B cell (primary cell): Measurements from ENCODE around the gene GNPDA1. TPM values are rescaled to one million over a fixed set of nuclear protein-coding genes. Genes with fewer than 3 reads are reported as not detected.

ENCODE experiments used
- ATAC-seq: fragments of 200-7000 bp; cut with Tn5 transposase; one replicate; pipeline ENCODE4 v1.10.0; 2021; ENCODE audit warnings: low read depth, mild to moderate bottlenecking, moderate number of reproducible peaks, moderate library complexity
- CTCF ChIA-PET: fragments of 350-600 bp; sonication (Branson Sonifier 250); formaldehyde crosslinking; loops from one replicate; lab custom pipeline; 2021; ENCODE audit warnings: antibody characterized with exemption, inconsistent platforms; lab: Charles Lee
- POLR2A ChIA-PET: fragments of 350-600 bp; sonication (Branson Sonifier 250); formaldehyde crosslinking; loops from one replicate; lab custom pipeline; 2021; ENCODE audit warnings: antibody characterized with exemption; lab: Charles Lee
- DNase-seq: peaks from one replicate; pipeline ENCODE4 v3.0.0; 2013
- H2AFZ ChIP-seq: 2 replicates; pipeline ENCODE4 v1.6.1; 2012; ENCODE audit warnings: mild to moderate bottlenecking, low read depth, low read length; ENCODE audit not compliant: insufficient read depth, poor library complexity, severe bottlenecking
- H3K27ac ChIP-seq, 2 donors: 1 replicate in 1 of 2; 2 replicates in 1 of 2; pipeline ENCODE4 v1.5.1; 2012 to 2013; ENCODE audit warnings: low read length in 2 of 2, mild to moderate bottlenecking in 2 of 2, moderate library complexity in 1 of 2
- H3K27me3 ChIP-seq, 4 experiments: fragments of 200-600 bp in 1 of 4; sonication (generic) in 1 of 4; replicated peaks in 1 of 4; 1 replicate in 2 of 4; 2 replicates in 2 of 4; pipeline versions ENCODE4 v1.6.1 to v1.7.0; 2013 to 2016; ENCODE audit warnings: low read length in 3 of 4, mild to moderate bottlenecking in 2 of 4, mixed read lengths in 1 of 4, moderate library complexity in 1 of 4; ENCODE audit not compliant: insufficient read depth in 4 of 4, control insufficient read depth in 3 of 4; ENCODE audit errors: control extremely low read depth in 1 of 4
- H3K36me3 ChIP-seq, 2 experiments: replicated peaks in 1 of 2; 1 replicate in 1 of 2; 2 replicates in 1 of 2; pipeline versions ENCODE4 v1.6.1 to v1.7.1; 2013; ENCODE audit warnings: low read length in 1 of 2; ENCODE audit not compliant: insufficient read depth in 2 of 2, control insufficient read depth in 1 of 2; ENCODE audit errors: control extremely low read depth in 1 of 2, extremely low read depth in 1 of 2
- H3K4me1 ChIP-seq, 2 donors: fragments of 200-600 bp in 1 of 2; sonication (generic) in 1 of 2; 1 replicate in 1 of 2; 2 replicates in 1 of 2; pipeline versions ENCODE4 v1.5.1 to v1.6.1; 2013 to 2017; ENCODE audit warnings: low read length in 2 of 2; ENCODE audit not compliant: control insufficient read depth in 2 of 2, insufficient read depth in 2 of 2
- H3K4me2 ChIP-seq: replicated peaks from 2 replicates; pipeline ENCODE3; 2012; ENCODE audit warnings: mild to moderate bottlenecking, low read depth, low read length; ENCODE audit not compliant: poor library complexity, severe bottlenecking
- H3K4me3 ChIP-seq, 5 experiments: fragments of 200-600 bp in 1 of 5; sonication (generic) in 1 of 5; 1 replicate in 3 of 5; 2 replicates in 2 of 5; pipeline versions ENCODE4 v1.5.1 to v1.7.0; 2011 to 2016; ENCODE audit warnings: low read length in 4 of 5, mild to moderate bottlenecking in 4 of 5, low read depth in 2 of 5, control low read depth in 1 of 5, moderate library complexity in 1 of 5; ENCODE audit not compliant: insufficient read depth in 1 of 5; ENCODE audit errors: control extremely low read depth in 1 of 5, extremely low read depth in 1 of 5
- H3K79me2 ChIP-seq: fragments of 200-600 bp; sonication (generic); one replicate; pipeline ENCODE4 v1.6.0; 2016; ENCODE audit warnings: low read length; ENCODE audit not compliant: control insufficient read depth, insufficient read depth
- H3K9ac ChIP-seq: fragments of 200-600 bp; sonication (generic); 2 replicates; pipeline ENCODE4 v1.6.1; 2017; ENCODE audit warnings: mild to moderate bottlenecking, low read length, moderate library complexity
- H3K9me3 ChIP-seq, 3 donors: one replicate each; pipeline versions ENCODE4 v1.6.1 to v1.7.1; 2013; ENCODE audit warnings: low read length in 2 of 3; ENCODE audit not compliant: control insufficient read depth in 2 of 3, insufficient read depth in 1 of 3; ENCODE audit errors: control extremely low read depth in 1 of 3
- H4K20me1 ChIP-seq: 2 replicates; pipeline ENCODE4 v1.6.0; 2012; ENCODE audit warnings: mild to moderate bottlenecking, low read length; ENCODE audit not compliant: insufficient read depth, control insufficient read depth, poor library complexity, severe bottlenecking
- H3K27ac Mint-ChIP-seq: one replicate; pipeline ENCODE4 v1.8.0; 2021; ENCODE audit warnings: mixed read lengths
- H3K27me3 Mint-ChIP-seq: one replicate; pipeline ENCODE4 v1.8.0; 2021; ENCODE audit warnings: mixed read lengths
- H3K4me1 Mint-ChIP-seq: one replicate; pipeline ENCODE4 v1.8.0; 2021; ENCODE audit warnings: mixed read lengths
- H3K4me3 Mint-ChIP-seq: one replicate; pipeline ENCODE4 v1.8.0; 2021; ENCODE audit warnings: mixed read lengths
- H3K9me3 Mint-ChIP-seq: one replicate; pipeline ENCODE4 v1.8.0; 2022; ENCODE audit warnings: mixed read lengths; ENCODE audit not compliant: insufficient read depth
- CTCF ChIP-seq: fragments of 200-600 bp; IDR thresholded peaks from one replicate; pipeline ENCODE4 v1.8.0; 2022; ENCODE audit warnings: antibody characterized with exemption, mild to moderate bottlenecking
- EZH2 ChIP-seq: IDR thresholded peaks from 2 replicates; pipeline ENCODE4 v1.6.1; 2012; ENCODE audit warnings: borderline replicate concordance, low read depth, mild to moderate bottlenecking, moderate library complexity, low read length; ENCODE audit not compliant: insufficient read depth, poor library complexity, severe bottlenecking
- WGBS: methylation state at CpG from one replicate; pipeline ENCODE4 v1.1.5; 2013; ENCODE audit warnings: missing lambda C conversion rate; ENCODE audit not compliant: insufficient coverage; 5-methylcytosine and 5-hydroxymethylcytosine counted together
- intact Hi-C: fragments of 100-400 bp; cut with micrococcal nuclease; formaldehyde crosslinking; loops from one replicate; pipeline ENCODE4 v1.10.0; 2022
- polyA plus RNA-seq: library from polyadenylated mRNA; depleted of rRNA; stranded (reverse); fragments of >200 nt; gene quantifications from 2 replicates; pipeline ENCODE4 v1.2.3, GENCODE V29; 2012
- total RNA-seq, 2 donors: library from RNA; stranded (reverse); fragments of 120-200 nt in 1 of 2; gene quantifications; 1 replicate in 1 of 2; 2 replicates in 1 of 2; pipeline versions ENCODE4 v1.2.3 to v1.2.4, GENCODE V29; 2013 to 2022

GNPDA1 gene
- total and polyA plus RNA-seq, 2 donors (not counting 1 experiment from before 2014, with no cell fraction given) = 3.1 to 12.1 TPM

GRCh38 chr5:142000704-142001484 lies 11.9 kb downstream of the GNPDA1 start:
- H3K9me3 ChIP-seq = no peaks in the 10 kb centered on the region
- DNase-seq (no peak), ATAC-seq (no peak)
- no peak overlapping the region for H3K4me2 ChIP-seq
- Mint-ChIP-seq H3K4me1 (no peaks in the 10 kb centered on the region), H3K27ac (peak overlapping the region; percentile 32), H3K4me3 (no peak overlapping the region), H3K9me3 (no peaks in the 10 kb centered on the region), H3K27me3 (no peaks in the 10 kb centered on the region)
- H2AFZ ChIP-seq = no peak overlapping the region
- H3K9ac ChIP-seq = no peak overlapping the region
- ChIA-PET CTCF (interaction anchor here (0.6 to 2.2 kb wide), 4 partner anchors 10 to 1043 kb away, joined by 3 to 10 read pairs (median 6); partner anchors contain the start of gene GNPDA1), POLR2A (interaction anchor here (0.6 kb wide), 2 partner anchors 12 to 862 kb away, joined by 5 to 6 read pairs; no protein-coding TSS in a partner anchor)
- no peaks in the 10 kb centered on the region for H4K20me1 ChIP-seq
- intact Hi-C loops = no loop called here
- no peak overlapping the region for H3K27ac ChIP-seq
- TF ChIP-seq CTCF (no peak), EZH2 (no peak)
- H3K4me1 ChIP-seq = no peaks in the 10 kb centered on the region
- WGBS = 86% methylated on average over 1 of the region's 6 CpGs
- H3K4me3 ChIP-seq = no peak overlapping the region
- H3K27me3 ChIP-seq = no peaks in the 10 kb centered on the region
- H3K79me2 ChIP-seq = no peaks in the 10 kb centered on the region
- peaks cover 0 to 41% of the 10 kb centered on the region in 2 experiments for H3K36me3 ChIP-seq

DNA sequence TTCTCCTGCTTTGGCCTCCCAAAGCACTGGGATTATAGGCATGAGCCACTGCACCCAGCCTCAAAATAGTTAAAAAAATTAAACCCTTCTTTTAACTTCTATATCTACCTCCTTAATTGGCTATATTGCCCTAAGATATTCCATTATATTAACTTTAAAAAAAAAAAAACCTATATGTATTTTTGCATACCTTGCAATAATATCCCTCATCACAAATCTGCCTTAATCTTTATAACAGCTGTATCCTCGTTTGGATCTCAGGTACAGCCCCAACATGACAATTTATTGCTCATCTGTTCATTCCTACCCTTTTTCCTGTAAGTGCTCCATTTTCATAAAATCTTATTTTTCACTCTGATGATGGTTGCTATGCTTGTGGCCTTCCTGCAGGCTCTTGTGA lies 12.7 kb downstream of the GNPDA1 start:
- intact Hi-C loops = no loop called here

More for the DNA sequence above, 12.7 kb downstream of the GNPDA1 start:
- POLR2A ChIA-PET = interaction anchor here (0.6 kb wide), 1 partner anchor 863 kb away, joined by 6 read pairs; no protein-coding TSS in a partner anchor
- DNase-seq (no peak), ATAC-seq (no peak)
- 60% methylated on average over 1 of the region's 1 CpG for WGBS
- Histone ChIP-seq H3K4me1 (no peaks in the 10 kb centered on the region), H3K4me3 (no peak overlapping the region), H3K27ac (no peak overlapping the region), H4K20me1 (no peaks in the 10 kb centered on the region), H2AFZ (no peak overlapping the region), H3K79me2 (no peaks in the 10 kb centered on the region), H3K27me3 (no peaks in the 10 kb centered on the region), H3K9me3 (no peaks in the 10 kb centered on the region), H3K4me2 (no peak overlapping the region), H3K9ac (no peak overlapping the region), H3K36me3 (peaks cover 0 to 44% of the 10 kb centered on the region in 2 experiments)
- TF ChIP-seq CTCF (no peak), EZH2 (no peak)
- H3K9me3 Mint-ChIP-seq = no peaks in the 10 kb centered on the region
- H3K4me1 Mint-ChIP-seq = no peaks in the 10 kb centered on the region
- no peaks in the 10 kb centered on the region for H3K27me3 Mint-ChIP-seq
- CTCF ChIA-PET = interaction anchor here (0.6 to 2.2 kb wide), 4 partner anchors 10 to 1044 kb away, joined by 3 to 10 read pairs (median 6); partner anchors contain the start of gene GNPDA1
- H3K27ac Mint-ChIP-seq = no peak overlapping the region
- H3K4me3 Mint-ChIP-seq = no peak overlapping the region
